H9 (cell line): Measurements from ENCODE around the gene PYGB. TPM values are rescaled to one million over a fixed set of nuclear protein-coding genes. Genes with fewer than 3 reads are reported as not detected.

ENCODE experiments used
- DNase-seq: peaks from one replicate; pipeline ENCODE4 v3.0.0-alpha.2; 2017
- H2AFZ ChIP-seq: one replicate; pipeline ENCODE4 v1.6.1; 2013; ENCODE audit warnings: mild to moderate bottlenecking, low read length, control low read depth, moderate library complexity
- H2AK5ac ChIP-seq: 2 replicates; pipeline ENCODE4 v1.6.1; 2013; ENCODE audit warnings: low read length, control low read depth, mixed read lengths; ENCODE audit not compliant: insufficient read length
- H2BK120ac ChIP-seq: one replicate; pipeline ENCODE4 v1.6.1; 2013; ENCODE audit warnings: low read depth, mild to moderate bottlenecking, low read length, control low read depth, inconsistent platforms; ENCODE audit not compliant: poor library complexity, severe bottlenecking
- H2BK12ac ChIP-seq: 2 replicates; pipeline ENCODE4 v1.6.1; 2013; ENCODE audit warnings: low read length, control low read depth, mixed read lengths, low read depth; ENCODE audit not compliant: insufficient read length
- H2BK15ac ChIP-seq: 2 replicates; pipeline ENCODE4 v1.6.1; 2013; ENCODE audit warnings: low read depth, low read length, control low read depth
- H2BK20ac ChIP-seq: one replicate; pipeline ENCODE4 v1.6.1; 2013; ENCODE audit warnings: low read depth, mild to moderate bottlenecking, low read length, control low read depth, inconsistent platforms; ENCODE audit not compliant: poor library complexity, severe bottlenecking
- H2BK5ac ChIP-seq: 2 replicates; pipeline ENCODE4 v1.6.1; 2013; ENCODE audit warnings: low read length, control low read depth, mixed read lengths; ENCODE audit not compliant: insufficient read length
- H3K14ac ChIP-seq: 2 replicates; pipeline ENCODE4 v1.6.1; 2013; ENCODE audit warnings: low read length, control low read depth; ENCODE audit not compliant: insufficient read depth
- H3K18ac ChIP-seq: 2 replicates; pipeline ENCODE4 v1.6.1; 2013; ENCODE audit warnings: low read depth, mild to moderate bottlenecking, mixed read lengths, low read length, control low read depth; ENCODE audit not compliant: insufficient read length
- H3K23ac ChIP-seq: 2 replicates; pipeline ENCODE4 v1.6.1; 2013; ENCODE audit warnings: low read length, control low read depth, mixed read lengths, low read depth; ENCODE audit not compliant: insufficient read length
- H3K23me2 ChIP-seq: 2 replicates; pipeline ENCODE4 v1.6.1; 2013; ENCODE audit warnings: low read depth, mild to moderate bottlenecking, mixed read lengths, low read length, control low read depth; ENCODE audit not compliant: insufficient read length, poor library complexity, severe bottlenecking
- H3K27ac ChIP-seq: 2 replicates; pipeline ENCODE4 v1.5.1; 2013; ENCODE audit warnings: low read length, control low read depth, mixed read lengths, low read depth; ENCODE audit not compliant: insufficient read length
- H3K27me3 ChIP-seq: 2 replicates; pipeline ENCODE4 v1.6.1; 2013; ENCODE audit warnings: low read length, control low read depth, inconsistent platforms; ENCODE audit not compliant: insufficient read depth
- H3K4ac ChIP-seq: 2 replicates; pipeline ENCODE4 v1.6.1; 2013; ENCODE audit warnings: low read depth, mild to moderate bottlenecking, control low read depth, inconsistent platforms, low read length, moderate library complexity
- H3K4me1 ChIP-seq: 2 replicates; pipeline ENCODE4 v1.6.1; 2013; ENCODE audit warnings: low read length, control low read depth, inconsistent platforms; ENCODE audit not compliant: insufficient read depth
- H3K4me2 ChIP-seq: 2 replicates; pipeline ENCODE4 v1.6.1; 2013; ENCODE audit warnings: low read length, control low read depth, mixed read lengths; ENCODE audit not compliant: insufficient read length, insufficient read depth
- H3K56ac ChIP-seq: 2 replicates; pipeline ENCODE4 v1.6.1; 2013; ENCODE audit warnings: low read depth, mild to moderate bottlenecking, mixed read lengths, low read length, control low read depth; ENCODE audit not compliant: insufficient read length
- H3K79me1 ChIP-seq: 2 replicates; pipeline ENCODE4 v1.6.1; 2013; ENCODE audit warnings: low read depth, mild to moderate bottlenecking, moderate library complexity, low read length, control low read depth, inconsistent platforms; ENCODE audit not compliant: insufficient read depth, poor library complexity, severe bottlenecking
- H3K79me2 ChIP-seq: 2 replicates; pipeline ENCODE4 v1.6.1; 2013; ENCODE audit warnings: low read length, control low read depth, inconsistent platforms; ENCODE audit not compliant: insufficient read depth
- H3K9ac ChIP-seq: 2 replicates; pipeline ENCODE4 v1.6.1; 2013; ENCODE audit warnings: low read length, control low read depth, mixed read lengths; ENCODE audit not compliant: insufficient read length; ENCODE audit errors: extremely low read depth
- H3K9me3 ChIP-seq: one replicate; pipeline ENCODE4 v1.6.1; 2013; ENCODE audit warnings: low read depth, low read length, inconsistent platforms; ENCODE audit not compliant: control insufficient read depth
- H3T11ph ChIP-seq: one replicate; pipeline ENCODE4 v1.6.1; 2013; ENCODE audit warnings: mild to moderate bottlenecking, low read length, control low read depth, inconsistent platforms
- H4K20me1 ChIP-seq: one replicate; pipeline ENCODE4 v1.6.1; 2013; ENCODE audit not compliant: control insufficient read depth, insufficient read length, insufficient read depth
- H4K5ac ChIP-seq: 2 replicates; pipeline ENCODE4 v1.6.1; 2013; ENCODE audit warnings: low read depth, mild to moderate bottlenecking, mixed read lengths, low read length, control low read depth; ENCODE audit not compliant: insufficient read length
- H4K8ac ChIP-seq: replicated peaks from 2 replicates; pipeline ENCODE4 v1.6.1; 2013; ENCODE audit warnings: low read length, control low read depth, mixed read lengths, low read depth; ENCODE audit not compliant: insufficient read length
- H4K91ac ChIP-seq: 2 replicates; pipeline ENCODE4 v1.6.1; 2013; ENCODE audit warnings: low read depth, mild to moderate bottlenecking, moderate library complexity, mixed read lengths, low read length, control low read depth; ENCODE audit not compliant: insufficient read length
- H3K27ac Mint-ChIP-seq, 3 experiments: 2 replicates in 2 of 3; 3 replicates in 1 of 3; pipeline ENCODE4 v1.8.0; 2020 to 2021; ENCODE audit warnings: mixed read lengths in 3 of 3, mild to moderate bottlenecking in 1 of 3, moderate library complexity in 1 of 3
- H3K27me3 Mint-ChIP-seq: 2 replicates; pipeline ENCODE4 v1.8.0; 2021; ENCODE audit warnings: low read depth, mild to moderate bottlenecking, moderate library complexity, mixed read lengths
- H3K36me3 Mint-ChIP-seq, 3 experiments: 2 replicates in 2 of 3; 3 replicates in 1 of 3; pipeline ENCODE4 v1.8.0; 2020 to 2021; ENCODE audit warnings: low read depth in 3 of 3, mixed read lengths in 3 of 3; ENCODE audit not compliant: insufficient read depth in 1 of 3
- H3K4me1 Mint-ChIP-seq, 2 experiments: 2 replicates each; pipeline ENCODE4 v1.8.0; 2020; ENCODE audit warnings: mixed read lengths in 2 of 2
- H3K4me3 Mint-ChIP-seq, 2 experiments: 2 replicates in 1 of 2; 3 replicates in 1 of 2; pipeline ENCODE4 v1.8.0; 2020 to 2021; ENCODE audit warnings: mild to moderate bottlenecking in 2 of 2, mixed read lengths in 2 of 2, moderate library complexity in 1 of 2
- H3K9me3 Mint-ChIP-seq, 2 experiments: 2 replicates in 1 of 2; 3 replicates in 1 of 2; pipeline ENCODE4 v1.8.0; 2020; ENCODE audit warnings: mild to moderate bottlenecking in 2 of 2, mixed read lengths in 2 of 2, moderate library complexity in 1 of 2
- WGBS: extraction: QIAGEN DNeasy Blood & Tissue Kit; methylation state at CpG from one replicate; pipeline ENCODE4 v1.1.7; 2013; ENCODE audit warnings: missing lambda C conversion rate, low lambda C conversion rate, mixed read lengths; ENCODE audit not compliant: insufficient read length; ENCODE audit errors: extremely low coverage; 5-methylcytosine and 5-hydroxymethylcytosine counted together
- total RNA-seq: library from RNA; stranded (reverse); gene quantifications from 2 replicates; pipeline ENCODE4 v1.2.1, GENCODE V29; 2021
- TF ChIP-seq, protein P1 (sequence below): fragments of 200-600 bp; sonication (generic); conservative IDR thresholded peaks from 3 replicates; pipeline ENCODE4 v1.8.0; 2021; ENCODE audit warnings: antibody characterized with exemption, mild to moderate bottlenecking

PYGB gene
- total RNA-seq, 1 experiment from 2014 or later, result 46.9 TPM

DNA sequence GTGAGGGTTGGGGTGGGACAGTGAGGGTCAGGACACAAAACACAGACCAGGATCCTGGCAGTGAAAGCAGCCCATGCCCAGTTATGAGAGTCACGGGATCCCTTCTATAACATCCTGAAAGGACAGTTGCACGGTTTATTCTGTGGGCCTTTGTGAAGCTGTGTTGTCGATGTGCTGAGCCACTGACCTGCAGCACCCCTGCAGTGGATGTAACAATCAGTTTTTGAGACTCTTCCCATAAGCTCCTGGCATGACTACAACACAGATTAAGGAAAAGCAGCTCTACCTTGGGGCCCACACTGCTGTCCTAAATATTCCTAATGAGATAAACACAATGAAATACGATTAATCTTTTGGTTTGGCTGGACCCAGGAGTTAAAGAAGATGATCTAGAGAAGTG, 3.7 kb downstream of the PYGB start:
- Histone ChIP-seq H3K4me1 (no peaks in the 10 kb centered on the region), H3K23me2 (peaks cover 6% of the 10 kb centered on the region), H3K9ac (no peak overlapping the region), H3K79me1 (no peaks in the 10 kb centered on the region), H3K56ac (no peak overlapping the region), H3K23ac (no peak overlapping the region), H4K5ac (no peak overlapping the region), H3K79me2 (peaks cover 5% of the 10 kb centered on the region; the same call in 1 of the 2 replicates), H3K27ac (no peak overlapping the region), H4K20me1 (no peaks in the 10 kb centered on the region), H2BK5ac (no peak overlapping the region), H2AFZ (no peak overlapping the region), H2BK15ac (no peak overlapping the region), H4K91ac (no peak overlapping the region), H3K18ac (no peak overlapping the region), H3K14ac (no peak overlapping the region), H4K8ac (no peak overlapping the region), H2BK120ac (no peak overlapping the region), H3K4me2 (no peak overlapping the region), H2BK12ac (no peak overlapping the region), H3K9me3 (no peaks in the 10 kb centered on the region), H2BK20ac (no peak overlapping the region), H3T11ph (no peak overlapping the region), H3K4ac (no peak overlapping the region), H2AK5ac (no peak overlapping the region), H3K27me3 (no peaks in the 10 kb centered on the region; the same call in 1 of the 2 replicates)
- no peaks in the 10 kb centered on the region for H3K9me3 Mint-ChIP-seq
- DNase-seq, result no peak
- H3K4me1 Mint-ChIP-seq, result peaks cover 32 to 42% of the 10 kb centered on the region in 2 experiments
- H3K27ac Mint-ChIP-seq, result no peak overlapping the region
- H3K4me3 Mint-ChIP-seq, result no peak overlapping the region
- WGBS, result no CpG with 5 or more reads among the region's 4 CpGs
- TF ChIP-seq, protein P1, sequence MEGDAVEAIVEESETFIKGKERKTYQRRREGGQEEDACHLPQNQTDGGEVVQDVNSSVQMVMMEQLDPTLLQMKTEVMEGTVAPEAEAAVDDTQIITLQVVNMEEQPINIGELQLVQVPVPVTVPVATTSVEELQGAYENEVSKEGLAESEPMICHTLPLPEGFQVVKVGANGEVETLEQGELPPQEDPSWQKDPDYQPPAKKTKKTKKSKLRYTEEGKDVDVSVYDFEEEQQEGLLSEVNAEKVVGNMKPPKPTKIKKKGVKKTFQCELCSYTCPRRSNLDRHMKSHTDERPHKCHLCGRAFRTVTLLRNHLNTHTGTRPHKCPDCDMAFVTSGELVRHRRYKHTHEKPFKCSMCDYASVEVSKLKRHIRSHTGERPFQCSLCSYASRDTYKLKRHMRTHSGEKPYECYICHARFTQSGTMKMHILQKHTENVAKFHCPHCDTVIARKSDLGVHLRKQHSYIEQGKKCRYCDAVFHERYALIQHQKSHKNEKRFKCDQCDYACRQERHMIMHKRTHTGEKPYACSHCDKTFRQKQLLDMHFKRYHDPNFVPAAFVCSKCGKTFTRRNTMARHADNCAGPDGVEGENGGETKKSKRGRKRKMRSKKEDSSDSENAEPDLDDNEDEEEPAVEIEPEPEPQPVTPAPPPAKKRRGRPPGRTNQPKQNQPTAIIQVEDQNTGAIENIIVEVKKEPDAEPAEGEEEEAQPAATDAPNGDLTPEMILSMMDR, result no peak
- peaks cover 4 to 12% (median 4%) of the 10 kb centered on the region in 3 experiments; a peak in 4 of 7 replicates for H3K36me3 Mint-ChIP-seq
- peaks cover 5% of the 10 kb centered on the region for H3K27me3 Mint-ChIP-seq
